Stimulated activated CD4-positive, alpha-beta T cell treated with anti-CD3 and anti-CD28 coated beads, Interleukin-2, amount 100 ng/mL, for 24 hours (primary cell): Measurements from ENCODE around the gene VAX1.

Source experiments
- DNase-seq, 2 donors: peaks; one replicate each; pipeline ENCODE4 v3.0.0-alpha.2; 2020

The VAX1 gene

DNA sequence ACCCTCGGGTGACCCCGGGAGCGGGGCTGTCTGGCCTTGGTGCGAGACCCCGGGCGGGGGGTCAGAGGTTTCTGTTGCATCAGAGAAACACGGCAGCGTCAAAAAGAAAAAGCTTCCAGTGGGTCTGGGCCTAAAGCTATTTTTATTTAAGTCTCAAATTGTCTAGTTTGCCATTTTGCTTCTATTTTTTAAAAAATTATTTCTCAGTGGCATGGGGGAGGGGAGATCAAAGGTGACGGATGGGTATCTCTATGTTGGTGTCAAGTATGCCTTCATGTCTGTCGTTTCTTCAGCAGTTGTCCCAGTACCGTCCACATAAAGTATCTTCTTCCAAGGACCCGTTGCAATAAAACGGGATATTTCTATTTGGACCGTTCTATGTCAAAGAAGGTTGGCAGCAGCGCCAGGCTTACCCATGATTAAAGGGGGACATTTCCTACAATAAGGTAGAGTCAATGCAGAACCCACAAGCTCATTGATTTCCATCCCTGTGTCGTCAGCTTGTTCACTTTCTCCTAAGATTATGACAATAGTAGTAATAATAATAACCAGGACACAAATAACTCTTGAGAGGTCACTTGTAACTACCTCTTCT, 26.0 kb upstream of the VAX1 start:
- DNase-seq = no peak

DNA sequence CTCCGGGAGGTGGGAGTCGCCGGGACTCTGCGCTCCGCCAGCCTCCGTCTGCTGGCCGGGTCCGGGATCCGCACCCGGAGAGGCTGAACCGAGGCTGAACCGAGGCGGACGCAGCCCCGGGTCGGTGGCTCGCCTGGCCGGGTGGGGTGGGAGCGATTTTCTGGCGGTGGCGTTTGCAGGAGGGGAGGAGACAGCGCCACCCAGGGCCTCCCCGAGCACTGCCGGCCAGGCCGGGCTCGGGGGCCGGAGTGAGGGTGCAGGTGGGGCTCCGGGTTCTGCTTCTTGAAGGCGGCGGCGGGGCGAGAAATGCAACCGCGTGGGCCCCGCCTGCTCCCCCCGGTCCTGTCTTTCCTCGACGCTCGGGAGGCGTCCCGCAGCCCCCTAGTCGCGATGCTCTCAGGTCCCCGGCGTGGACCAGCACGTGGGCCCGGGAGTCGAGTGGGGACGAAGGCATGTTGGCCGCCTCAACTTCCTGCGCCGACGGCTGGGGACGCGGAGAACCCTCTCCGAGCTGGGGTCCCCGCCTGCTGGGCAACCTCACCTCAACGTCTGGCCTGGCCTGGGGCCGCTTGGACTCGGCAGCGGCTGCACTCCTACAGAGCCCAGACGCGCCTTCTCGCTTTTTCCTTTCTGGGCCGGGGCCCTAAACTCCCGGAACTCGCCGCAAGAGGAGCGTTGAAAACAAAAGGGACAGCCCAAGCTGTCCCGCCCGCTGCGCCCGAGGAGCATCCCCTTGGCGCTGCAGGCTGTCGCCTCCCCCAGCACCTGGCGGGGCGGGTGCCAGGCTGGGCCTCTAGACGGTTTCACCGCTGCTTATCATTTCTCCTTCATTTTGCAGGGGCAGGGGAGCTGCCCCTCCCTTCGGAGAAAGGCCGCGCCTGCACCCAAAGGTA, 25.2 kb upstream of the VAX1 start:
- DNase-seq = peak in 1 of 2 donors; percentile 8

DNA sequence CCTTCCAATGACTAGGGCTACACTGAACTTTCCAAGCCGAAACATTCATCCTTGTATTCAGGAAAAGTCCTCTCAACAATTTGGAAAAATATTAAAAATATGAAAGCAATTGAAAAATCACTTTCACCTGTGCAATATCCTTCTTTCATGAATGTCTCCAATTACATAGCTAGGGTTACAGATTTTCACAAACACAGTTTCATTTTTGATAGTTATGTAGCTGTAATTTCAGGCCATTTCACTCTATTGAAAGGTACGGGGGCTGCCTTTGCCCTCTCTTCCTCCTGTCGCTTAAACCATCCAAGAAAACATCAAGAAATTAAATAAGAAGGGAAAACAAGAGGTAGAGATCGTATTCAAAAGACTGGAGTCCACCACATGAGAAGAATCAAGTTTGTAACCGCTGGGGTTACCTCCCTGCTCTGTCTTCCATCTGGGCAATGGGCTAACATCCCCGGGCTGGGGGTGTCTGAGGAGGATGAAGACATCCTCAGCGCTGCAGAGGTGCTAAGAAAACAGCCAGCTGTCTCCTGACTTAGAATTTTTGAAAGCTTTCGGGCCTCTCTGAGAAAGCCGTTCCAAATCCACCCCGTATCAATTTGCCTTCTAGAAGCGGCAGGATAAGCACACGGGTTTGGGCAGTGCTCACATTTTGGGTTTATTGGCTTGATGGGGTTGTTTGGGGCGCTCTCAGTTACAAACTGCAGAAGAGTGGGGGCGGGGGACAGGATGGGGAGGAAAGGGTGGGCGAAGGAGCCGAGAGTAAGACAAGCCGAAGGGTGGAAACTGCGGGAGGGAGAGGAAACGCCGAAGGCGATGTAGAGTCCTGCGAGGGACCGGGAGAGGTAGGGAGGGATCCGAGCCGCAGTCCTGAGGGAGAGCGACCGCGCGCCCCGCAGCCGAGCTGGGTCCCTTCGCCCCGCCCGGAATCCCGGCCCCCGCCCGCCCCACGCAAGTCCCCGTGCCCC, 24.3 kb upstream of the VAX1 start:
- DNase-seq = no peak

DNA sequence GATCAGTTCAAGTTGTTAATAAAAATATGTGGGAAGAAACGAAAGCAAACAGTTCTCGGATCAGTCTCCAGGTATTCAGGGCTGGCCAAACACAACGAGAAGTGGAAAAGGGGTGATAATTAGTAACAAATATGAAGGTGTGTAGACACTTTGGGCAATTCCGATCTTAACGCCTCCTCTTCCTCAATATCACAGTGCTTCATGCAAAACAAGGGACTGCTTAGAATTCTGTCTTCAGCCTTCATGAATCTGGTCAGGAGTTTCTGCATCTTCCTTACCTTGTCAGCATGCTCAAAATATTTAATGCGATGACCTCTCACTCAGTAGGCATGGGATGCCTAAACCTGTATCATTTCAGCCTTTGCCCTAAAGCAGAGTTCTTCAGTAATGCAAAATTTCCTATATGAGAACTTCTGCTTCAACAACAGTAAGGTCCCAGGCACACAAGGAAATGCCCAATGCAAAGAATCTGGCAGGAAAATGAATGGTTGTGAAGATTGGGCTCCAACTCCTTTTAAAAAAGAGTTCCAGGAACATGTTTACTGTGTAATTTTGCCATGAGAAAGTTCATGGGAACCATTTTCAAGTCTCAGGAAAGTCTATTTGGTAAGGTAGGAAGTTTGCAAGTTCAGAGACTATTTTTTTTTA, 23.4 kb upstream of the VAX1 start:
- DNase-seq = no peak

DNA sequence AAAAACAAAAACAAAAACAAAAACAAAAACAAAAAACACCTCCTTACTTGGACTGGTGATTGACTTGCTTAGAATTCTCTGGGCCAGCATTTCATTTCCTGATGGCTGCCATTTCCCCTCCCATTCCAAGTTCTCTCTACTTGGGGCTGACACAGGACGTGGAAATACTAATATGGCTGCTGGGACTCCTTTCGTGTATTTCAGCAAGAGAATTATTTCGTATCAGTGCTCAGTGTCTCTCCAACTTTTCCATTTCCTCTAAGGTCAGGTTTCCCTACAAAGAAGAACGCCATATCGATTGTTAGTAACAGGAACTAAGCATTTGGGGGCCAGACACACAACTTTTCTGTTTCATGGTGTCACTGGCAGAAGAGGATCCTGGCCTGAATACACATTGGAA, 22.5 kb upstream of the VAX1 start:
- no peak for DNase-seq

DNA sequence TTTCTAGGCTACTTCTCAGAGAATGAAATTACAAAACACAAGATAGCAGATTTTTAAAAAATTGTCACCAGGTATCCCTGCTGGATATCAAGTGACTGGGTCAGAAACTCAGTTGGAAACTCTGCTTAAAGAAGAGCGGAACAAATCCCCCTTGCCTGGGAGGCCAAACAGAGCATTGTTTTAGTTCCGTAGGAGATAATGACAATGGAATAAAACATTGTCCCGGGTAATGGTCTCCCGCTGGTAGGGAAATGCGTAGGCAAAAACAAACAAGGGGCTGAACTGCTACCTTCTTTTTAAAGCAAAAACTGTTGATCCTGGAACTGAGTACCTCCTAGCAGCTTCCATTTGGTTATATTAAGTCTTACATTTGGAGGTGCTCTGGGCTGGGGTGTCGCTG, 21.3 kb upstream of the VAX1 start:
- DNase-seq = no peak

DNA sequence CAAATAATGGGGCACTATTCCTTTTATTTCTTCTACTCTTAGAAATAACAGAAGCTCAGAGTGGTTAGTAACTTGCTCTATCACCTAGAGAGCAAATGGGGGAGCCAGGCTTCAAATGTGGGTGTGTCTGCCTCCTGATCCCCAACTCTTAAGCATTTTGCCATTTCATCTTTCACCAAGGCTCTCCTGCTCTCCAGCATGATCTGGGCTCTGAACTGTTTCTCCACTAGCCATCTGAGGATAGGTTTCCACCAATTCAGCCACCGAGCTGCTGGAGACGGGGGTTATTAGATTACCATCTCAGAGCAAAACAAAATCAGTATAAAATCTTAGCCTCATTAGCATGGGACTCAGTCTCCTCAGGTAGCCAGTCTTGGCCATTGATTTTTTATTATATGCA, 20.2 kb upstream of the VAX1 start:
- no peak for DNase-seq

DNA sequence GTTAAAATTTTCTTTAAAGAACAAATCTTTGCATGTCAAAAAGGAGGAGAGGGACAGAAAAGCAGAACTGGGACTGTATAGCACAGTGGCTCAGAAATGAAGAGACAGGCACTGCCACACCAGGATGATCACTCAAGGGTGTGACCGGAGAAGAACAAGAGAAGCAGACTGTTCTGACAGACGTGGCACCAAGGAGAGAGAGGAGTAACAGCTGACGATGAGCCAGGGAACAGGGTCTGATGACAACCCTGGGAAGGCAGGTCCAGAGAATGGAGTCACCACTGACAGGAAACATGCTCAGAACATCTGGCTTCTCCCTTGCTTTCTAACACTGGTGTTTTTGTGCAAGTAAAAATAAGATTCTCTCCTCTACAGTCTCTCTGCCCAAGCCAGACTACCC, 14.6 kb upstream of the VAX1 start:
- no peak for DNase-seq

DNA sequence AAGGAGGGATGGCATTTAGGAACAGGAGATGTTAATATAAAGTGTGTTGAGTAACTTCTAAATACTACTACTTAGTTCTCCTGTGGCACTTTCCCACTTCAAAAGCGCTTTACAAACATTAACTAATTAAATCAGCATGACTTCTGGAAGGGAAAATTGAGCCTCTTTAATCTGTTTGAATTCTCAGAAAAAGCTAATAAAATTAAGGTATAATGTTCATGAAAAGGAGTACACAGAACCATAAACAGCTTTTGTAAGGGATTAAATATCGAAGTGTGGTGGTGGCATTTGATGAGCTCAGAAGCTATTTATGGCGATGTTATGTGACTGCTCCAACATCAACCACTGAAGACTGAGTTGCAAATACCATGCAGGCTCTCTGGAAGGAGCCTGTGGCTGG, 10.2 kb upstream of the VAX1 start:
- DNase-seq = no peak

DNA sequence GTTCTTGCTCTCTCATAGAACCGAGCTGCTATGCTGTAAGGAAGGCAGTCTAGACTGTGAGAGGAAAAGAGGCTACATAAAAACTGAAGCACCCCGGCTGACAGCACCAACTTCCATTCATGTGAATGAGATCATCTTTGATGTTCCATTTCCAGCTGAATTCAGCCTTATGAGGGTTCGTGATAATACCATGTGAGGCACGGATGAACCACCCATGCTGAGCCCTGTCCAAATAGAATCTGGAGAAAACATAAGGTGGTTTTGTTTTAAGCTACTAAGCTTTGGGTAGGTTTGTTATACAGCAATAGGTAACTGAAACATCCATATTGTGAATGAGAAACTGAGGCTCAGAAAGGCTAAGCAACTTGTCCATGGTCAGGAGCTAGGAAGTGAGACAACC, 6.9 kb upstream of the VAX1 start:
- no peak for DNase-seq

DNA sequence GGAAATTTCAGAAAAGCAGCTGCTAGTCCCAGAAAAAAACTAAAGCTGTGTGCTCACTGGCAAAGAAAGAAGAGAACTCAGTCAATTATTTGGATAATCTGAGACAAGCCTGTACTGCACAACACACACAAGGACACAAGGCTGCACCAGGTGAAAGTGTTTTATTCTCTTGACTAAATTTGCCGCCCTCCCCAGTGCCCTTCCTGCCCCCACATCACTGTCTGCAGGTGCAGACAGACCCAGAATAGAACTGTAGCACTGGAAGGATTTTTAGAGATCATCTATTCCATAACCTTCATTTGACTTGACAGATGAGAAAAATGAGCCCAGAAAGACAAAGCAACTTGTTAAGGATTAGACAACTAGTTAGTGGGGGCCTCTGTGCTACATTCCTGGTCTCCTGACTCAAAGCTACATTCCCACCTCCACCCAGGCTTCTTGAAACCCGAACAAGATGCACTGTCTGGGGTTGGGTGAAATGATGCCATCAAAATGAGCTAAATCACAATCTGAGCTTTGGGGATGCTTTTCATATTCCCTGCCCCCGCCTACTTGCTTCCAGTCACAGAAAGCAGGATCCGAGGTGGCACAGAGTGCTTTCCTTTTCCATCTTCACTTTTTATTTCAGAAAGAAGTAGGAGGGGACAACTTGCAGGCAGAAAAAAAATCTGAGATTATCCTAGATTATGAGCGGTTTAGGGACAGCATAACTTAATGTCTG, 5.2 kb upstream of the VAX1 start:
- no peak for DNase-seq

DNA sequence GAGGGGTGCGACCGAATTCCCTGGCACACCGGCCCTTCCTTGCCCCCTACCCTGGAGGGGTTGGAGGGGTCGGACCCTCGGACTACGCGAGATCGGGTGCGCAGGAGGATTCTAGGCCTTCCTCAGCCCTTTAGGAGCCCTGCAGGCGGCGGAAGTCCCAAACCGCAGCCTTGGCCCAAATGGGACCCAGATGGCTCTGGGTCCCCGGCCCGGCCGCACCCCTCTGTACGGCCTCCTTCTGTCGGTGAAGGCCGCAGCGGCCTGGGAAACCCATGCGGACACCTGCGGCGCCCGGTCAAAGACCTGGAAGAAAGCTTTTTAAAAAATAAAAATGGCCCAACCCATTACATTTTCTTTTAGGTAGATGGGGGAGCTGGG, 2.4 kb upstream of the VAX1 start:
- no peak for DNase-seq

DNA sequence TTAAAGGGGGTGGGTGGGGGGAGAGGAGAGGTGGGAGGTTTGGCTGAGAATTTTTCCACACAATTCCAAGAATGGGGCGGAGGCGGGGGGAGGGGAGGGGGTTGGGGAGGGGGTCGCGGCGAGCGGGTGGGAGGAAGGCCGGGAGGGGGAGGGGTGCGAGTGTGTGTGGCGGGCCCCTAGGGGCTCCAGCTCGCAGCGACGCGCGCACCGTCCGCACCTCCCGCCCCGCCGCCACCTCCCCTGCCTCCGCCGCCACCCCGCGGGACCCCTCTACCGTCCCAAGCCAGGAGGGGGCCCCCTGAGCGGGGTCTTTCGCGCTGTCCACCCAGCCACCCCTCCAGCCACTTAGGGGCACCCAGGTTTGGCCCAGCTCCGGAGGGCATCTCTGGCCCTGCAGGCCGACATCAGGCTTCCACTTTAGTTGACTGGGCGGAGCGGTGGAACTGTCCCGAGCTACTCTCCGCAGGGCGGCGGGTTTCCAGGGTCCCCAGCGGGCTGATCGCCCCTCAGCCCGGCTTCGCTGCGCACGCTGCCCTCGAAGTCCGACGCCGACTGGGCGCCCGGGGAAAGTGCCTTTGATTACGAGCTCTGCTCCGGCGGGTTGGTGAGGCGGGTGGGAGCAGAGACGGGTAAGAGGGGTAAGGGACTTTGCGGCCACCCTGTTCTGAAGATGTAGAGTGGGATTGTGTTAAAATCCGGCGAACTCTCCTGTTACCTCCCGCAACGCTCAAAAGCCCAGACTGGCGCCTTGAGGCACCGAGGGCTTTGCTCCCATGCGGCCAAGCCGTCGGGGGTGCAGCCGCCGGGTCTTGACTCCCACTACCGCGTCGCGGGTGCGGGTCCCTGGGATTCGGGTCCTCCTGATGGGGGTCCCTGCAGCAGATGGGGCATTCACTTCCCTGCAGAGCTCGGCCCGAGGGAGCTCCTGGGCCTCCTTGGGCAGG, 1.8 kb upstream of the VAX1 start:
- DNase-seq = no peak

DNA sequence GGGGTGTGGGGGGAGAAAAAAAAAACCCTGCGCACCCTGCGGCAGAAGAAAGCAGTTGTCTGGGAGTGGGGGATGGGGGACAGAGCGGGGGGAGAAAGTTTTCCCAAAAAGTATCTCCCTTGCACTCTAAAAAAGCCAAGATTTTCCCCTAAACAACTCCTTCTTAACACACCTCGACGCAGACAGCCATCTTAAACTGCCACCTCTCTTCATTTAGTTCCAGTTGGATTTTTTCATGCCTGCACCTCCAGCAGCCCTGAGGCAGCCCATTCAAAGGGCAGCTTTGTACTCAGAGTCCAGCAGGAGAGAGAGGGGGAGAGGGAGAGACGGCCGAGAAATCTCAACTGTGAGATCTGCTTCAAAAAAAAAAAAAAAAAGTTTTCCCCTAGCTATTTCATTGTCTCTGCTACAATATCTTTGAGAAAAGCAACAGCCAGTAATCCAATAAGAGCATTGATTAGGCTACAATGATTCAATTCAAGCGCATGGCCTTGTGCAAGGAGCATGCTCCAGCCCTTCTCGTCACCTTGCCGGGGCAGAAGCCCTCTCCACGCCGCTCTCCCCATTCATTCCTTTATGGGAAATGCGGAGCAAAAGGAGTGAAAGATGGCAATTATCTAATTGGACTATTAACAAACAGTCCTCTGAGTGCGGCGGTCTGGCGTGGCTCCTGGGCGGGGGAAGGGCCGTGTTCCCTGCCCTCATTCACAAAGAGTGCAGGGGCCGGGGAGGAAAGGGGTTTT, 939 bp upstream of the VAX1 start:
- no peak for DNase-seq

DNA sequence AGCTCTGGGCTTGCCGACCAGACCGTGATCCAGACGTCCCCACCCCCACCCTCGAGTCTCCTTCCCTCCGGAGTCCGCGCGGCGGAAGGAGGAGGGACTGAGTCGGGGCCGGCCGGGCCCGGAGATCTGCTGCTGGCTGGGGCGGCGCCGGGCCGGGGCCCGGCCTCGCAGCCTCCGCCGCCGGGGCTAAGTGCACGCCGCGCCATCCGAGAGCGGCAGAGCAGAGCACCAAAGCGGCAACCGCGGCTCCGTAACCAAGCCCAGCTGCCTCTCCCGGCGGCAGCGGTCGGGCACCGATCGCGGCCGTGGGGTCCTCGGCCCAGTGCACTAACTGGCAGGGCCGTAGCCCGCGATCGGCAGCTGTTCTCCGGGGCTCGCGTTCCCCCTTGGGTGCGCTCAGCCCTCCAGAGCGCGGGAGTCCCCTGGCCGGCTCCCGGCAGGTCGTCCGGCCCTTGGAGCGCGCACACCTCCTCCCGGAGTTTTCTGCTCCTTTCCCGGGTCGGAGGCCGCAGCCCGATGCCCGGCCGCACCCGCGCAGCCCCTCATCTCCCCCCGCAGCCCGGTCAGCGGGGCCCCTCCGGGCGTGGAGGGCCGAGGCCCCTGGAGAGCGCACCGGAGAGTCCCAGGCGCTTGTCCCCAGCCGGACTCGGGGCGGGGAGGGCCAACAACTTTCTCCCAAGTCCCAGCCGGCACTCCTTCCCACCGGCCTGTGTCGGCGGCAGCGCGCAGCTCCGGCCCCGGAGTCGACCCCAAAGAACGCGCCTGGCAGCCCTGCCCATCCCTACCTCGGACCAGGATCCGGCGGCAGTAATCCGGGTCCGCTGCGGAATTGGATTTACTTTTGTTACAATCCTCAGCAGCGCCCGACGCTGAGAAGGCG, 799 bp downstream of the VAX1 start:
- peak in 1 of 2 donors; percentile 24 for DNase-seq

DNA sequence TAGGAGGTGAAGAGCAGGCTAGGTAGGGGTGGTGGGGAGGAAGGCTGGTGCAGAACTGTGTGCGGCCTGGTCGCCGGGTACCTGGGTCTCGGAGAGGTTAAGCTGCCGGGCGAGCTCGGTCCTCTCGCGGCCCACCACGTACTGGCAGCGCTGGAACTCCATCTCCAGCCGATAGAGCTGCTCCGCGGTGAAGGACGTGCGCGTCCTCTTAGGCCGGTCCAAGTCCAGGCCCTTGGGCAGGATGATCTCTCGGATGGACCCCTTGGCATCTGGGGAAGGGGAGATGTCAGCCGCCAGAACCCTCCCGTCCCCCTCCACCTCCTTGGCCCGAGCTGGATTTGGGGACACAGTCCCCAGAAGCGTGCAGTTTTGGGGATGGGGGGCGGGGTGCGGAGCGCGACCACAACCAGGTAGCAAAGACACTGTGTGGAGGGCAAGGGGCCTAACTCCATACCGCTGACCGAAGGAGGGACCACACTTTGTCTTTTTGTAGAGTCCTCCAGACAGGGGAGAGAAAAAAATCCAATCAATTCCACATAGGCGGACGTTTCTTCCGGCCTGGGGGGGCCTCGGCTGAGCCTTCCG, 1.6 kb downstream of the VAX1 start:
- no peak for DNase-seq

DNA sequence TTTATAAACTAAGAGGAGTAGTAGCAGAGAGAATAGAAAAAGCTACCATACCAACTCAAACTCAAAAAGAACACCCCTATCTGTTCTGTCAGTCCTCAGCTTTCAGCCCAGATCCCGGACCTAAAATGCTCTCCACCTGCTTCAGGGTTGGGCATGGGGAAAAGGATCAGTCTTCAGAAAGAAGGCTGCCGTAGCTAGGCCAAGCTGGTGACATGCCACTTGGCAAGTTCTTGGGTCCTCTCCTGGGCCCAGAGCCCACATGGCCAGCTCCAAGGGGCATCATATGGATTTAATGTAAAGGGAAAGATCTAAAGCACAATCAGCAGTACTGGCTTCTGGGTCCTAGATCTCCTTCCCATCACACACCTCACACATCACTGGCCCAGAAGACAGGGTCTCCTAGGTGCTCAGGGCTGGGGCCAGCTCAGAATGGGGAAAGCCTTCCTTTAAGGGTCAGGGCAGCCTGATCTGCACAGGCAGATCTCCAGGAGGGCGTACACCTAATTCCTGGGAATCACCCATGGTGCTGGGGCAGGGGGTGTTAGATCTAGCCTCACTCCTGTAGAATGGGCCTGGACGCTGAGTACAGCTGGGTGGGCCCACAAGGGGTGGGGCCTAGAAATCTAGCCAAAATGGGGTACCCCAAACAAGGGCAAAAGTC, 2.5 kb downstream of the VAX1 start:
- no peak for DNase-seq

DNA sequence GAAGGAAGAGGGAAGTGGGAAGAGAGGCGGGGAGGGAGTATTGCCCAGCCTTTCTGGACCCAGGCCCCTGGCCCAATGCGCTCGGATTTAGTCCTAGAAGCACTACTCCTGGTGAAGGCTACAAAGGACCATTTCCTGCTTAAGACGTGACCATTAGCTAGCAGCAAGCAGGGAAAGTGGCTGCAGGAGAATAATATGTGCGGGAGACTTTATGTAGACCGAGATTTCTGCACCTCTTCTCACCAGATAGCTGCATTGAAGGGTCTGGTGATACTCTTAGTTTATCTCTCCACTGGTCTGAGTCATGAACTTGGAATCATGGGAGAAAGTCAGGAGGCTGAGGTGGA, 3.1 kb downstream of the VAX1 start:
- no peak for DNase-seq
